Mesenchymal stem cell (in vitro differentiated cells and primary cell): ENCODE results near the gene GDF11.
A peak's percentile ranks its signal among the peaks of the same experiment; 100 is the strongest.

Experiments used
- DNase-seq: peaks from one replicate; pipeline ENCODE4 v3.0.0-alpha.2; 2013
- H2AFZ ChIP-seq: one replicate; pipeline ENCODE4 v1.6.1; 2013; ENCODE audit warnings: low read depth, mild to moderate bottlenecking, control low read depth, inconsistent platforms, low read length, moderate library complexity
- H2AK5ac ChIP-seq: 2 replicates; pipeline ENCODE4 v1.6.1; 2013; ENCODE audit warnings: low read length, moderate library complexity, mild to moderate bottlenecking, inconsistent platforms; ENCODE audit not compliant: severe bottlenecking
- H2BK120ac ChIP-seq: one replicate; pipeline ENCODE4 v1.6.1; 2013; ENCODE audit warnings: low read depth, mild to moderate bottlenecking, inconsistent platforms, low read length, moderate library complexity
- H2BK12ac ChIP-seq, 2 experiments: one replicate each; pipeline ENCODE4 v1.6.1; 2013; ENCODE audit warnings: inconsistent platforms in 2 of 2, low read length in 2 of 2, mild to moderate bottlenecking in 2 of 2, moderate library complexity in 2 of 2, control low read depth in 1 of 2
- H2BK15ac ChIP-seq: one replicate; pipeline ENCODE4 v1.6.1; 2013; ENCODE audit warnings: mild to moderate bottlenecking, low read depth, inconsistent platforms; ENCODE audit not compliant: poor library complexity, severe bottlenecking
- H2BK5ac ChIP-seq: 2 replicates; pipeline ENCODE4 v1.6.1; 2013; ENCODE audit warnings: low read depth, mild to moderate bottlenecking, low read length, control low read depth, inconsistent platforms; ENCODE audit not compliant: poor library complexity, severe bottlenecking
- H3K14ac ChIP-seq, 2 experiments: one replicate each; pipeline ENCODE4 v1.6.1; 2013; ENCODE audit warnings: inconsistent platforms in 2 of 2, low read length in 2 of 2, control low read depth in 1 of 2, mild to moderate bottlenecking in 1 of 2, moderate library complexity in 1 of 2
- H3K18ac ChIP-seq, 2 experiments: one replicate each; pipeline ENCODE4 v1.6.1; 2013; ENCODE audit warnings: inconsistent platforms in 2 of 2, low read length in 2 of 2, control low read depth in 1 of 2, low read depth in 1 of 2, mild to moderate bottlenecking in 1 of 2
- H3K23ac ChIP-seq, 2 experiments: one replicate each; pipeline ENCODE4 v1.6.1; 2013; ENCODE audit warnings: inconsistent platforms in 2 of 2, low read length in 2 of 2, mild to moderate bottlenecking in 2 of 2, moderate library complexity in 2 of 2, control low read depth in 1 of 2
- H3K27ac ChIP-seq: 2 replicates; pipeline ENCODE4 v1.5.1; 2013; ENCODE audit warnings: mild to moderate bottlenecking, moderate library complexity, low read length, control low read depth, inconsistent platforms; ENCODE audit not compliant: poor library complexity, severe bottlenecking
- H3K27me3 ChIP-seq, 2 experiments: 2 replicates each; pipeline versions ENCODE4 v1.6.1 to v1.7.0; 2013; ENCODE audit warnings: low read length in 2 of 2, mild to moderate bottlenecking in 2 of 2, moderate library complexity in 2 of 2, control low read depth in 1 of 2, inconsistent platforms in 1 of 2; ENCODE audit not compliant: control insufficient read depth in 1 of 2, insufficient read depth in 1 of 2
- H3K36me3 ChIP-seq, 2 experiments: 2 replicates each; pipeline versions ENCODE4 v1.6.1 to v1.7.0; 2013; ENCODE audit warnings: low read length in 2 of 2, control low read depth in 1 of 2, inconsistent platforms in 1 of 2, low read depth in 1 of 2, mild to moderate bottlenecking in 1 of 2; ENCODE audit not compliant: insufficient read depth in 2 of 2, control insufficient read depth in 1 of 2
- H3K4ac ChIP-seq, 2 experiments: one replicate each; pipeline ENCODE4 v1.6.1; 2013; ENCODE audit warnings: inconsistent platforms in 2 of 2, low read length in 2 of 2, mild to moderate bottlenecking in 2 of 2, moderate library complexity in 2 of 2, control low read depth in 1 of 2, low read depth in 1 of 2
- H3K4me1 ChIP-seq: 2 replicates; pipeline ENCODE4 v1.6.1; 2013; ENCODE audit warnings: low read depth, low read length, control low read depth; ENCODE audit not compliant: control insufficient read depth, insufficient read depth
- H3K4me2 ChIP-seq: 2 replicates; pipeline ENCODE4 v1.6.1; 2013; ENCODE audit warnings: low read length, mild to moderate bottlenecking, inconsistent platforms; ENCODE audit not compliant: poor library complexity, severe bottlenecking
- H3K4me3 ChIP-seq, 2 experiments: 2 replicates each; pipeline versions ENCODE4 v1.5.1 to v1.7.0; 2013; ENCODE audit warnings: low read length in 2 of 2, mild to moderate bottlenecking in 2 of 2, control low read depth in 1 of 2, low read depth in 1 of 2; ENCODE audit not compliant: insufficient read depth in 1 of 2
- H3K79me1 ChIP-seq: replicated peaks from 2 replicates; pipeline ENCODE4 v1.6.1; 2013; ENCODE audit warnings: mild to moderate bottlenecking, control low read depth, low read length, inconsistent platforms; ENCODE audit not compliant: poor library complexity, severe bottlenecking
- H3K9ac ChIP-seq: 2 replicates; pipeline ENCODE4 v1.7.0; 2013; ENCODE audit warnings: mild to moderate bottlenecking, low read length, moderate library complexity
- H3K9me3 ChIP-seq: 2 replicates; pipeline ENCODE4 v1.7.0; 2013; ENCODE audit warnings: mild to moderate bottlenecking, low read length; ENCODE audit not compliant: control insufficient read depth
- H4K8ac ChIP-seq: one replicate; pipeline ENCODE4 v1.6.1; 2013; ENCODE audit warnings: inconsistent platforms, mild to moderate bottlenecking, low read length, moderate library complexity
- H4K91ac ChIP-seq: one replicate; pipeline ENCODE4 v1.6.1; 2013; ENCODE audit warnings: mild to moderate bottlenecking, low read length, inconsistent platforms
- WGBS: methylation state at CpG from one replicate; pipeline ENCODE4 v1.1.7; 2013; ENCODE audit warnings: mixed read lengths; 5-methylcytosine and 5-hydroxymethylcytosine counted together

The GDF11 gene

GRCh38 chr12:55715169-55715764 lies 27.7 kb upstream of the GDF11 start:
- Histone ChIP-seq H3K14ac (no peak overlapping the region), H3K18ac (peak overlapping the region; percentile 6 to 81), H3K27ac (peak overlapping the region; percentile 98), H3K79me1 (peaks cover 8% of the 10 kb centered on the region), H3K4me2 (peak overlapping the region; percentile 85), H2BK5ac (no peak overlapping the region), H4K91ac (peak overlapping the region; percentile 25), H3K4me1 (peaks cover 32% of the 10 kb centered on the region), H3K27me3 (peaks cover 0 to 18% of the 10 kb centered on the region in 2 experiments), H3K36me3 (peaks cover 0 to 3% of the 10 kb centered on the region in 2 experiments), H3K9ac (peak overlapping the region; percentile 92), H3K23ac (no peak overlapping the region), H3K9me3 (no peaks in the 10 kb centered on the region), H2AK5ac (peak overlapping the region; percentile 74), H3K4me3 (peak overlapping the region in 1 of 2 experiments; percentile 78), H2BK120ac (peak overlapping the region; percentile 6), H2BK12ac (peak overlapping the region in 1 of 2 experiments; percentile 73), H2AFZ (peak overlapping the region; percentile 3), H2BK15ac (no peak overlapping the region), H3K4ac (peak overlapping the region in 1 of 2 experiments; percentile 2), H4K8ac (peak overlapping the region; percentile 98)
- WGBS: 95% methylated on average over 6 of the region's 7 CpGs
- DNase-seq: no peak

GRCh38 chr12:55715833-55716581 lies 26.9 kb upstream of the GDF11 start, which contains the start of gene BLOC1S1:
Gene BLOC1S1 (plus strand): TSS chr12:55716046. CDS start chr12:55716052, 6 bp downstream.
- H3K27ac ChIP-seq: peak within 1 kb of the TSS; percentile 98
- peak within 1 kb of the TSS; percentile 85 for H3K4me2 ChIP-seq
- peak within 1 kb of the TSS; percentile 94 for H2BK5ac ChIP-seq
- peak within 1 kb of the TSS; percentile 98 for H4K8ac ChIP-seq
- WGBS: under 1% methylated on average over 35 of the region's 42 CpGs
- peaks cover 0 to 3% of the 10 kb centered on the region in 2 experiments for H3K36me3 ChIP-seq
- peak within 1 kb of the TSS; percentile 67 to 78 for H3K4me3 ChIP-seq
- no peaks in the 10 kb centered on the region for H3K9me3 ChIP-seq
- peak within 1 kb of the TSS; percentile 54 for H4K91ac ChIP-seq
- peak within 1 kb of the TSS; percentile 6 for H2BK120ac ChIP-seq
- H3K14ac ChIP-seq: no peak within 1 kb of the TSS
- peak within 1 kb of the TSS; percentile 74 for H2AK5ac ChIP-seq
- peak within 1 kb of the TSS; percentile 31 to 81 for H3K18ac ChIP-seq
- peaks cover 8% of the 10 kb centered on the region for H3K79me1 ChIP-seq
- peak within 1 kb of the TSS; percentile 30 to 61 for H3K4ac ChIP-seq
- peak; percentile 92 for DNase-seq
- H2AFZ ChIP-seq: peak within 1 kb of the TSS; percentile 83
- H3K27me3 ChIP-seq: peaks cover 0 to 18% of the 10 kb centered on the region in 2 experiments
- peak within 1 kb of the TSS; percentile 92 for H3K9ac ChIP-seq
- peaks cover 37% of the 10 kb centered on the region for H3K4me1 ChIP-seq
- no peak within 1 kb of the TSS for H3K23ac ChIP-seq
- H2BK15ac ChIP-seq: peak within 1 kb of the TSS; percentile 26
- peak within 1 kb of the TSS in 1 of 2 experiments; percentile 73 for H2BK12ac ChIP-seq

- no peak overlapping the region for H2BK120ac ChIP-seq
- WGBS: 9% methylated on average over 9 of the region's 13 CpGs
- no peaks in the 10 kb centered on the region for H3K9me3 ChIP-seq
Observed at GRCh38 chr12:55716582-55716957, 26.4 kb upstream of the GDF11 start.

More at GRCh38 chr12:55716582-55716957, 26.4 kb upstream of the GDF11 start:
- H3K18ac ChIP-seq: peak overlapping the region in 1 of 2 experiments; percentile 45
- peak overlapping the region in 1 of 2 experiments; percentile 30 for H3K4ac ChIP-seq
- H2BK15ac ChIP-seq: no peak overlapping the region
- no peak for DNase-seq
- peak overlapping the region; percentile 85 for H3K4me2 ChIP-seq
- H3K14ac ChIP-seq: no peak overlapping the region
- H2BK5ac ChIP-seq: no peak overlapping the region
- no peak overlapping the region for H4K8ac ChIP-seq
- peak overlapping the region; percentile 67 to 78 for H3K4me3 ChIP-seq
- no peak overlapping the region for H2BK12ac ChIP-seq
- peaks cover 0 to 17% of the 10 kb centered on the region in 2 experiments for H3K27me3 ChIP-seq
- H3K23ac ChIP-seq: no peak overlapping the region
- peak overlapping the region; percentile 92 for H3K9ac ChIP-seq
- no peak overlapping the region for H4K91ac ChIP-seq
- peaks cover 8% of the 10 kb centered on the region for H3K79me1 ChIP-seq
- peaks cover 0 to 7% of the 10 kb centered on the region in 2 experiments for H3K36me3 ChIP-seq
- peak overlapping the region; percentile 83 for H2AFZ ChIP-seq
- H3K4me1 ChIP-seq: peaks cover 43% of the 10 kb centered on the region
- peak overlapping the region; percentile 59 for H3K27ac ChIP-seq
- no peak overlapping the region for H2AK5ac ChIP-seq
